H1 (cell line): Measurements from ENCODE around the gene C19orf73. TPM values are rescaled to one million over a fixed set of nuclear protein-coding genes. Genes with fewer than 3 reads are reported as not detected.

Experiments used
- CTCF ChIA-PET: fragments of 300-600 bp; sonication (Branson Sonifier 250); formaldehyde crosslinking; loops from one replicate; lab custom pipeline; 2021; ENCODE audit not compliant: partially characterized antibody; lab: Charles Lee
- POLR2A ChIA-PET: fragments of 300-600 bp; sonication (Branson Sonifier 250); formaldehyde crosslinking; loops from one replicate; lab custom pipeline; 2021; ENCODE audit warnings: inconsistent platforms; ENCODE audit not compliant: partially characterized antibody; lab: Charles Lee
- DNase-seq, 2 experiments: peaks; one replicate each; pipeline versions ENCODE4 v3.0.0 to v3.0.0-alpha.2; 2010 to 2022; ENCODE audit warnings: low spot score in 2 of 2, low read depth in 1 of 2, mixed read lengths in 1 of 2
- FAIRE-seq: peaks from 2 replicates; lab custom pipeline; 2011; peaks lifted over from hg19 to GRCh38; lab: Jason Lieb, UNC
- H2AFZ ChIP-seq: 2 replicates; pipeline ENCODE4 v1.8.1; 2012; ENCODE audit warnings: low read length, inconsistent platforms
- H2AK5ac ChIP-seq: 2 replicates; pipeline ENCODE4 v1.6.1; 2013; ENCODE audit warnings: low read depth, low read length
- H2BK120ac ChIP-seq: replicated peaks from 2 replicates; pipeline ENCODE3; 2013; ENCODE audit warnings: low read depth, low read length, inconsistent platforms
- H2BK12ac ChIP-seq: 2 replicates; pipeline ENCODE4 v1.6.1; 2013; ENCODE audit warnings: low read depth, low read length
- H2BK15ac ChIP-seq: 2 replicates; pipeline ENCODE4 v1.6.1; 2013; ENCODE audit warnings: low read length
- H2BK20ac ChIP-seq: 2 replicates; pipeline ENCODE4 v1.6.1; 2013; ENCODE audit warnings: low read length
- H2BK5ac ChIP-seq: 2 replicates; pipeline ENCODE4 v1.6.1; 2013; ENCODE audit warnings: low read depth, low read length
- H3K14ac ChIP-seq: 2 replicates; pipeline ENCODE4 v1.6.1; 2013; ENCODE audit warnings: inconsistent platforms; ENCODE audit not compliant: insufficient read length
- H3K18ac ChIP-seq: 2 replicates; pipeline ENCODE4 v1.6.1; 2013; ENCODE audit warnings: low read length; ENCODE audit errors: extremely low read depth
- H3K23ac ChIP-seq: 2 replicates; pipeline ENCODE4 v1.6.1; 2013; ENCODE audit warnings: inconsistent platforms; ENCODE audit not compliant: insufficient read length
- H3K23me2 ChIP-seq: 2 replicates; pipeline ENCODE4 v1.6.1; 2013; ENCODE audit warnings: low read depth, low read length
- H3K27ac ChIP-seq: 2 replicates; pipeline ENCODE4 v1.6.1; 2011; ENCODE audit warnings: low read depth, low read length, inconsistent platforms
- H3K27me3 ChIP-seq, 4 experiments: replicated peaks in 1 of 4; 1 replicate in 1 of 4; 2 replicates in 3 of 4; pipeline versions ENCODE4 v1.6.1 to v1.8.1; 2011 to 2013; ENCODE audit warnings: low read length in 3 of 4, mild to moderate bottlenecking in 3 of 4, inconsistent platforms in 2 of 4, mixed read lengths in 2 of 4, moderate library complexity in 1 of 4; ENCODE audit not compliant: control insufficient read depth in 3 of 4, insufficient read depth in 3 of 4; ENCODE audit errors: extremely low read depth in 1 of 4
- H3K36me3 ChIP-seq, 4 experiments: 2 replicates each; pipeline versions ENCODE4 v1.6.1 to v1.8.1; 2011 to 2013; ENCODE audit warnings: mild to moderate bottlenecking in 4 of 4, low read length in 3 of 4, moderate library complexity in 2 of 4, control low read depth in 1 of 4, inconsistent platforms in 1 of 4; ENCODE audit not compliant: insufficient read depth in 4 of 4, control insufficient read depth in 2 of 4
- H3K4ac ChIP-seq: replicated peaks from 2 replicates; pipeline ENCODE3; 2013; ENCODE audit warnings: low read length, low read depth, mixed read lengths, inconsistent platforms; ENCODE audit not compliant: insufficient read length
- H3K4me1 ChIP-seq, 4 experiments: replicated peaks in 1 of 4; 1 replicate in 1 of 4; 2 replicates in 3 of 4; pipeline versions ENCODE4 v1.6.1 to v1.8.1; 2011 to 2013; ENCODE audit warnings: low read length in 3 of 4, inconsistent platforms in 2 of 4, mixed read lengths in 1 of 4; ENCODE audit not compliant: insufficient read depth in 4 of 4, control insufficient read depth in 3 of 4
- H3K4me2 ChIP-seq, 2 experiments: 2 replicates each; pipeline versions ENCODE4 v1.6.1 to v1.8.1; 2011 to 2013; ENCODE audit warnings: low read depth in 2 of 2, low read length in 2 of 2, control low read depth in 1 of 2, inconsistent platforms in 1 of 2, mild to moderate bottlenecking in 1 of 2; ENCODE audit not compliant: insufficient read depth in 1 of 2
- H3K4me3 ChIP-seq, 4 experiments: fragments of 200-600, 300-600 bp in 1 of 4; sonication (generic), shearing (Covaris generic), sonication (Bioruptor Twin) in 1 of 4; 2 replicates each; pipeline versions ENCODE4 v1.5.1 to v1.8.1; 2011 to 2016; ENCODE audit warnings: low read length in 4 of 4, low read depth in 3 of 4, control low read depth in 2 of 4, inconsistent platforms in 2 of 4, mild to moderate bottlenecking in 2 of 4, mixed read lengths in 1 of 4, moderate library complexity in 1 of 4; ENCODE audit not compliant: insufficient read depth in 2 of 4; ENCODE audit errors: extremely low read depth in 1 of 4
- H3K56ac ChIP-seq: replicated peaks from 2 replicates; pipeline ENCODE3; 2013; ENCODE audit warnings: low read depth, mild to moderate bottlenecking, mixed read lengths, low read length, inconsistent platforms; ENCODE audit not compliant: insufficient read length
- H3K79me1 ChIP-seq: 2 replicates; pipeline ENCODE4 v1.6.1; 2013; ENCODE audit warnings: low read depth, low read length, control low read depth
- H3K79me2 ChIP-seq, 2 experiments: 2 replicates each; pipeline versions ENCODE4 v1.6.1 to v1.8.1; 2012 to 2013; ENCODE audit warnings: low read length in 2 of 2, mild to moderate bottlenecking in 2 of 2, inconsistent platforms in 1 of 2; ENCODE audit not compliant: insufficient read depth in 2 of 2, control insufficient read depth in 1 of 2
- H3K9ac ChIP-seq, 4 experiments: replicated peaks in 1 of 4; 1 replicate in 1 of 4; 2 replicates in 3 of 4; pipeline versions ENCODE4 v1.6.1 to v1.8.1; 2011 to 2013; ENCODE audit warnings: low read depth in 3 of 4, low read length in 3 of 4, control low read depth in 2 of 4, mild to moderate bottlenecking in 2 of 4, moderate library complexity in 2 of 4, inconsistent platforms in 1 of 4; ENCODE audit errors: extremely low read depth in 1 of 4
- H3K9me3 ChIP-seq, 2 experiments: 2 replicates each; pipeline versions ENCODE4 v1.6.1 to v1.8.1; 2012 to 2013; ENCODE audit warnings: mild to moderate bottlenecking in 2 of 2, moderate library complexity in 2 of 2, control low read depth in 1 of 2, inconsistent platforms in 1 of 2, low read depth in 1 of 2, low read length in 1 of 2, mixed read lengths in 1 of 2; ENCODE audit not compliant: insufficient read depth in 2 of 2
- H4K20me1 ChIP-seq, 2 experiments: replicated peaks in 1 of 2; 2 replicates each; pipeline versions ENCODE3 to v1.8.1; 2011 to 2013; ENCODE audit warnings: inconsistent platforms in 2 of 2, low read length in 2 of 2, mild to moderate bottlenecking in 1 of 2; ENCODE audit not compliant: insufficient read depth in 2 of 2, control insufficient read depth in 1 of 2
- H4K5ac ChIP-seq: 2 replicates; pipeline ENCODE4 v1.6.1; 2013; ENCODE audit warnings: low read length, low read depth, mixed read lengths, inconsistent platforms; ENCODE audit not compliant: insufficient read length
- H4K8ac ChIP-seq: 2 replicates; pipeline ENCODE4 v1.8.0; 2013; ENCODE audit warnings: mild to moderate bottlenecking, moderate library complexity, low read length, inconsistent platforms; ENCODE audit not compliant: insufficient read depth; ENCODE audit errors: extremely low read depth
- H4K91ac ChIP-seq: replicated peaks from 2 replicates; pipeline ENCODE3; 2013; ENCODE audit warnings: low read length, mixed read lengths, inconsistent platforms; ENCODE audit not compliant: insufficient read length
- ASH2L ChIP-seq: fragments of 200-600, 300-600 bp; sonication (generic); IDR thresholded peaks from one replicate; pipeline ENCODE4 v1.7.1; 2017; ENCODE audit warnings: low read length
- CBX8 ChIP-seq: fragments of 300-800, 300-1000 bp; sonication (generic); IDR thresholded peaks from 2 replicates; pipeline ENCODE4 v1.7.1; 2016; ENCODE audit warnings: low read depth, low read length, borderline replicate concordance
- CREB1 ChIP-seq: IDR thresholded peaks from 2 replicates; pipeline ENCODE4 v1.6.1; 2012; ENCODE audit warnings: inconsistent platforms
- EP300 ChIP-seq, 2 experiments: IDR thresholded peaks; 1 replicate in 1 of 2; 2 replicates in 1 of 2; pipeline ENCODE4 v1.6.1; 2011 to 2012; ENCODE audit warnings: low read depth in 2 of 2, low read length in 2 of 2, mild to moderate bottlenecking in 2 of 2, borderline replicate concordance in 1 of 2, inconsistent platforms in 1 of 2, moderate library complexity in 1 of 2
- KDM5A ChIP-seq: fragments of 200-600 bp; IDR thresholded peaks from 2 replicates; pipeline ENCODE4 v1.7.1; 2012; ENCODE audit warnings: mild to moderate bottlenecking, low read length, inconsistent platforms, mixed read lengths
- RFX5 ChIP-seq: IDR thresholded peaks from 2 replicates; pipeline ENCODE4 v1.6.1; 2011; ENCODE audit warnings: low read depth, low read length, improper control_type of control experiment, borderline replicate concordance
- SIX5 ChIP-seq: IDR thresholded peaks from 2 replicates; pipeline ENCODE4 v1.6.1; 2011; ENCODE audit warnings: mild to moderate bottlenecking, low read depth, low read length
- SRF ChIP-seq: IDR thresholded peaks from 2 replicates; pipeline ENCODE4 v1.6.1; 2011; ENCODE audit warnings: mild to moderate bottlenecking, low read depth, low read length, moderate library complexity
- TBP ChIP-seq: IDR thresholded peaks from 2 replicates; pipeline ENCODE4 v1.6.1; 2011; ENCODE audit warnings: low read depth, low read length, improper control_type of control experiment
- WGBS, 2 experiments: shearing (Covaris generic) in 1 of 2; methylation state at CpG; one replicate each; pipeline versions ENCODE4 v1.1.6 to v1.1.7; 2013 to 2015; ENCODE audit warnings: low lambda C conversion rate in 2 of 2, mixed read lengths in 2 of 2, inconsistent platforms in 1 of 2, low coverage in 1 of 2, missing lambda C conversion rate in 1 of 2; ENCODE audit not compliant: insufficient replicate concordance in 2 of 2, insufficient coverage in 1 of 2, insufficient read length in 1 of 2; ENCODE audit errors: extremely low coverage in 1 of 2, missing lambda C conversion rate in 1 of 2; 5-methylcytosine and 5-hydroxymethylcytosine counted together
- polyA plus RNA-seq, 7 experiments: library from polyadenylated mRNA; depleted of rRNA in 3 of 7; stranded (reverse) in 5 of 7; unstranded in 2 of 7; fragments of >200 nt in 5 of 7; fragments of 200-250 nt in 2 of 7; gene quantifications; 1 replicate in 5 of 7; 2 replicates in 1 of 7; 4 replicates in 1 of 7; pipeline versions ENCODE4 v1.2.1 to v1.2.3, GENCODE V29; 2011 to 2013; ENCODE audit warnings: missing spikeins in 2 of 7, mixed read lengths in 2 of 7
- total RNA-seq: library from RNA; stranded (reverse); fragmentation: NEBNext Ultra II Directional; extraction: Animal tissue kit (Norgen Biotek cat#: 25700); gene quantifications from 2 replicates; pipeline ENCODE4 v1.2.1, GENCODE V29; 2021

Gene C19orf73
- total and polyA plus RNA-seq, 2 of the 8 experiments (the other 6 are each of a cell fraction or from before 2014, with no cell fraction given), result 2.5 to 4.6 TPM

- peak overlapping the region; percentile 92 for H3K18ac ChIP-seq
- peaks cover 0 to 2% of the 10 kb centered on the region in 2 experiments for H4K20me1 ChIP-seq
- no peak overlapping the region for H4K8ac ChIP-seq
- no peaks in the 10 kb centered on the region for H3K9me3 ChIP-seq
- peak overlapping the region; percentile 65 for H3K56ac ChIP-seq
- H3K4me2 ChIP-seq, result peak overlapping the region; percentile 85 to 95
- no peak overlapping the region for H3K23ac ChIP-seq
- POLR2A ChIA-PET, result interaction anchor here (0.8 to 5.6 kb wide), 22 partner anchors 10 to 746 kb away, joined by 3 to 47 read pairs (median 6); partner anchors contain the start of genes LIN7B, PPFIA3 and TRPM4
- no peaks in the 10 kb centered on the region for H3K79me2 ChIP-seq
- peak in 1 of 2 experiments; percentile 88 for DNase-seq
- 0 out of 2 replicates have a peak, but pooled peaks cover 2% of the 10 kb centered on the region for H3K79me1 ChIP-seq
- no peak overlapping the region for H2BK120ac ChIP-seq
- no peak overlapping the region for H2BK20ac ChIP-seq
- CTCF ChIA-PET, result interaction anchor here (1.1 to 5.0 kb wide), 10 partner anchors 14 to 76 kb away, joined by 3 to 38 read pairs (median 8); partner anchors contain the start of genes KCNA7, LIN7B and PPFIA3
- no peak overlapping the region for H2AFZ ChIP-seq
- WGBS, 2 experiments, result 1% methylated on average over 13 of the region's 23 CpGs; no CpG with 5 or more reads in 1 of the 2 experiments
- H3K36me3 ChIP-seq, result no peaks in the 10 kb centered on the region
- peak overlapping the region; percentile 87 for H2BK5ac ChIP-seq
- H4K5ac ChIP-seq, result peak overlapping the region; percentile 18
- peaks cover 0 to 22% (median 10%) of the 10 kb centered on the region in 4 experiments; a peak in 6 of 7 replicates for H3K4me1 ChIP-seq
- H2AK5ac ChIP-seq, result no peak overlapping the region
- H2BK15ac ChIP-seq, result no peak overlapping the region; the same call in 1 of the 2 replicates
- 0 out of 2 replicates have a peak overlapping the region, but pooled peaks have one; percentile 43 for H2BK12ac ChIP-seq
- peak overlapping the region; percentile 45 to 72 (median 60); a peak in 6 of 7 replicates for H3K9ac ChIP-seq
- peaks cover 0 to 7% (median 3%) of the 10 kb centered on the region in 4 experiments; a peak in 3 of 7 replicates for H3K27me3 ChIP-seq
- H3K27ac ChIP-seq, result peak overlapping the region; percentile 65
- no peak for FAIRE-seq
- no peak overlapping the region for H3K4ac ChIP-seq
- H3K4me3 ChIP-seq, result peak overlapping the region; percentile 69 to 97 (median 90)
- H4K91ac ChIP-seq, result no peak overlapping the region
- peaks cover 27% of the 10 kb centered on the region for H3K23me2 ChIP-seq
- no peak overlapping the region for H3K14ac ChIP-seq
- TF ChIP-seq KDM5A (no peak), EP300 (IDR thresholded peaks at IDR 0.05; ENCODE audit: borderline replicate concordance in 1 of 2, low read depth in 2 of 2, low read length in 2 of 2) (peak in 1 of 2 experiments; percentile 100; a peak in 2 of 3 replicates), SRF (no peak), TBP (no peak), SIX5 (peak; percentile 89), CREB1 (no peak), CBX8 (no peak), RFX5 (no peak), ASH2L (peak; percentile 50)
Measured at GRCh38 chr19:49149652-49150105, 30.7 kb upstream of the C19orf73 start.
